ENCODE results near the gene BCORL1.
A peak's percentile ranks its signal among the peaks of the same experiment; 100 is the strongest.

BCORL1 gene

DNA sequence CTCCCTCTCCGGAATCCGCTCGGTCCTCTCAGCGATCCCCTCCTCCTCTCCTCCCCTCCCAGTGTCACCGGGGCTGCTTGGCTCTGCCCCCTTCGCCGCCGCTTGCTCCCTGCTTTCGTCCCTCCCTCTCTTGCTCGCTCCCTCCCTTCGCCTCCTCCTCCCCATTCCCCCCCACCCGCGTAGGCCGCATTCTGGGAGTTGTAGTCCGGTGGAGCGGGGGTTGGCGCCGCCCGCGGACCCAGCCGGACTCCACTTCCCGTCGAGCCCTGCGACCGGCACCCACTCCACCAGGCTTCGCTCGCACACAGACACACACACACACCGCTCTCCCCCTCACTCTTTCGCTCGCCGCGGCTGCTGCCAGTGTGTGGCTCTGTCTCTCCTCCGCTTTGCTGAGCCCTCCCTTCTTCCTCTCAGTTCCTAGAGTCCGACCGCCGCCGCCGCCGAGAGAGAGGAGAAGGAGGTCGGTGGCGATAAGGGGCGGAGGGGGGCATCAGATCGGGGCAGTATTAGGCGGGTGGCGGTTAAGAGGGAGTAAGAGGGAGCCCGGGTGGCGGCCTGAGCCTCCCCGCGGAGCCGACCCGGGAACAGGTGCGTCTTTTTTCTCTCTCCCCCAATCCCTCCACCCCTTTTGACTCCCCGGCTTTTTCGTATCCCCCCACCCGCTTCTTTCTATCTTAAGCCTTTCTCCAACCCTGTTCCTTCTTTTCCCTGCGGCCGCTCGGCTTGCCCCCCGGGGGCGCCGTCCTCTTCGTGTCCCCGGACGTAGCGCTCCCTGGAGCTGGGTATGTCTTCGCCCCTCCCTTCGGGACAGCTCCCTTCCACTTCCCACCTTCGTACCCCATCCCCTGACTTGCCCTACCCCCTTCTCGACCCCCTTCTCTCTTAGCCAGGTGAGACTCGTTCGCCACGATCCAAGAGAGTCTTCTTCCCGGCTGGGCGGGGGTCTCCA is at the start of gene BCORL1:
Gene BCORL1 (plus strand): TSS at position 336 of the 952 bp plus-strand sequence. CDS start 22,597 bp downstream, outside the sequence.
- TF ChIP-seq ZNF274 (IDR thresholded peaks at IDR 0.05; ENCODE audit: low read depth, low read length), result no peak
- peak within 1 kb of the TSS; percentile 57; the same call in 1 of the 2 replicates for H3K4me3 ChIP-seq (ENCODE audit: low read length)

- peak overlapping the region; percentile 55; the same call in 1 of the 2 replicates for H3K4me3 ChIP-seq (ENCODE audit: low read length)
- no peak for TF ChIP-seq ZNF274 (IDR thresholded peaks at IDR 0.05; ENCODE audit: low read depth, low read length)
Measured at GRCh38 chrX:129932821-129933321, 49.6 kb upstream of the BCORL1 start.

DNA sequence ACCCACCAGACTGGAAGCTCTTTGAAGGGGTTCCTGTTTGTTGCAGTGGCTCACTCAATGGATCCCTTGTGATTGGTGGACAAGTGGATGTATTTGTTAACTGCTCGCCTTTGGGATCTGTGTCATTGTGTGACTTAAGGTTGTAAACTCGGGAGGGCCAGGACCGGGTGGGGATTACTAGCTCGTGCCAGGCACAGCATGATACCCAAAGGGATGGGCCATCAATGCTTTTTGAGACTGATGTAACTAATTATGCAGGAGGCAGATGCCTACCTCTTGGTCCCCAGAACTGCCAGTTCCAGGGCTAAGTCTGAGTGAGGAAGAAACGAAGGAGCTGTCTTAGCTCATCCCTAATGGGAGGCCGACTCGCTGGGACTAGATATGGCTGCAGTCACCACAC is 48.7 kb upstream of the BCORL1 start:
- TF ChIP-seq ZNF274 (IDR thresholded peaks at IDR 0.05; ENCODE audit: low read depth, low read length), result no peak
- H3K4me3 ChIP-seq (ENCODE audit: low read length), result no peak overlapping the region

GRCh38 chrX:129934461-129934860 is 48.0 kb upstream of the BCORL1 start:
- H3K4me3 ChIP-seq (ENCODE audit: low read length), result no peak overlapping the region
- no peak for TF ChIP-seq ZNF274 (IDR thresholded peaks at IDR 0.05; ENCODE audit: low read depth, low read length)

DNA sequence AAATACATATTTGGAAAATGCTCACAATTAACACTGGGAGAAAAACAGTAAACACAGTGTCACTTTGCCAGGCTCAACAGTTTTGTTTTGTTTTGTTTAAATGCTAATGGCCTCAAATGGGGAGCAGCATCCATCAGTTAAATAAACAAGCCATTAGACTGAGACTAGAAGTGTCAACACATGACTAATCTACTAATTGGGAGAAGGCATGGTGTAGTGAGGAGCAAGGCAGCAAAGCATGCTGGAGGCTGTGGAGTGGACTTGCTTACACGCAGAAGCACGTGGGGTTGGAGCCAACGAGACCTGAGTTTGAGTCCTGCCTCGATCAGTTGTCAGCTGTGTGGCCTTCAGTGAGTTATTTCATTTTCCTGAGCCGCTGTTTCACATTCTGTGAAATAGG is 47.5 kb upstream of the BCORL1 start:
- no peak for TF ChIP-seq ZNF274 (IDR thresholded peaks at IDR 0.05; ENCODE audit: low read depth, low read length)
- no peak overlapping the region for H3K4me3 ChIP-seq (ENCODE audit: low read length)

- H3K4me3 ChIP-seq (ENCODE audit: low read length), result no peak overlapping the region
- no peak for TF ChIP-seq ZNF274 (IDR thresholded peaks at IDR 0.05; ENCODE audit: low read depth, low read length)
Measured at GRCh38 chrX:129938081-129938480, 44.4 kb upstream of the BCORL1 start.

GRCh38 chrX:129939986-129940385 is 42.4 kb upstream of the BCORL1 start:
- TF ChIP-seq ZNF274 (IDR thresholded peaks at IDR 0.05; ENCODE audit: low read depth, low read length), result no peak

DNA sequence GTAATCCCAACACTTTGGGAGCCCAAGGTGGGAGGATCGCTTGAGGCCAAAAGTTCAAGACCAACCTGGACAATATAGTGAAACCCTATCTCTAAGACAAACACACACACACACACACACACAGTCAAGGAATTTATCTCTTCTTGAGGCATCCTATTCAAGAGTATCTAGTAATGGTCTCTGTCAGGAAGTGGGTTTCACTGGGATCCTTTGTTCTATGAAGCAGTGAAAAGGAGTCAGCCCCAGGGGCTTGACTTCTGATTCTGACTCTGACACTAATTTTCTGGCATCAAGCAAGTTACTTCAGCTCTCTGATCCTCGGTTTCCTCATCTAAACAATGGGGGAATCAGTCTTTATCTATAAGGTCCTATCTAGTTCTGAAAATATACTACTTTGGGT is 41.7 kb upstream of the BCORL1 start:
- no peak for TF ChIP-seq ZNF274 (IDR thresholded peaks at IDR 0.05; ENCODE audit: low read depth, low read length)
- no peak overlapping the region for H3K4me3 ChIP-seq (ENCODE audit: low read length)

More at GRCh38 chrX:129939986-129940385, 42.4 kb upstream of the BCORL1 start:
- no peak overlapping the region for H3K4me3 ChIP-seq (ENCODE audit: low read length)

GRCh38 chrX:129945131-129945530 is 37.3 kb upstream of the BCORL1 start:
- no peak for TF ChIP-seq ZNF274 (IDR thresholded peaks at IDR 0.05; ENCODE audit: low read depth, low read length)
- H3K4me3 ChIP-seq (ENCODE audit: low read length), result no peak overlapping the region

DNA sequence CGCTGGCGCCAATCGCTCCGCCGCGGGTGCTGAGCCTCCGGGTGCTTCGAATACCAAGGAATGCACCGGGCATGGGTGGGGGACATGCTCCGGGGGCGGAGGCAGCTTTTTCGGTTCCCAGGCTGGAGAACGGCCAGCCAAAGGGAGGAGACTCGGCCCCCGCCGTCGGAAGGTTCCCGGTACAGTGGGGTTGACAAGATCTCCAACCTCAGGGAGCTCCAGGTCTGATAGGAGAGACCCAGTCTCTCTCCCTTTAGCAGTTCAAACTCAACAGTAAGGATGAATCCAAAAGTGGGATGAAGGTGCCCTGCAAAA is 29.1 kb upstream of the BCORL1 start:
- no peak for TF ChIP-seq ZNF274 (IDR thresholded peaks at IDR 0.05; ENCODE audit: low read depth, low read length)
- no peak overlapping the region; the same call in 1 of the 2 replicates for H3K4me3 ChIP-seq (ENCODE audit: low read length)

DNA sequence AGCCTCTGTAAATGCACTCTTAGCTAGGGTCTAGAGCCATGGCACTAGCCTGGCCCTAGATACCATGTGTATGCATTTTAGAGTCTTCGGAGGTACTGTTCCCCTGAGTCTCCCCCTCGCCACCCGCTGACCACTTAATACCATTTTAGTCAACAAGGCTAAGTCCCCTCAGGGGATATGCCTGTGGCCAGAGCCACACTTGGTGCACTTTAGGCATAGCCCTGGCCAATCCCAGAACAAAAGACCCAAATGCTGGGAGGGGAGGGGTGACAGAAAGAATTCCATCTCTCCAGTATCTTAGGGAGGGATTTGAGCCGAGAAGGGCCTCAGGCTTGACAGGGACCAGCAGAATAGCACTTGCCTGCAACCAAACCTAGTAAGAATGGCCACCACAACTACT is 28.6 kb upstream of the BCORL1 start:
- no peak overlapping the region for H3K4me3 ChIP-seq (ENCODE audit: low read length)
- no peak for TF ChIP-seq ZNF274 (IDR thresholded peaks at IDR 0.05; ENCODE audit: low read depth, low read length)

- TF ChIP-seq ZNF274 (IDR thresholded peaks at IDR 0.05; ENCODE audit: low read depth, low read length), result no peak
- H3K4me3 ChIP-seq (ENCODE audit: low read length), result no peak overlapping the region
Measured at GRCh38 chrX:129954804-129955203, 27.6 kb upstream of the BCORL1 start.

DNA sequence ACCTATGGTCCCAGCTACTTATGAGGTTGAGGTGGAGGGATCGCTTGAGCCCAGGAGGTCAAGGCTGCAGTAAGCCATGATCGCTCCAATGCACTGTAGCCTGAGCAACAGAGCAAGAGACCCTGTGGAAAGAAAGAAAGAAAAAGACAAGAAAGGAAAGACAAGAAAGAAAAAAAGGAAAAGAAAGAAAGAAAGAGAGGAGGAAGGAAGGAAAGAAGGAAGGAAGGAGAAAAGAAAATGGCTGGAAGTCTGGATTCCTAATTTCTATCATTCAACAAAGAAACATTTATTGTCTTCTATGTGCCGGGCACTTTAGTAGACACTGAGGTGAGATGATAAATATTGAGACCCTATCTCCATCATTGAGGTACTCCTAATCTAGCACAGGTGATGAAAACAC is 26.8 kb upstream of the BCORL1 start:
- no peak for TF ChIP-seq ZNF274 (IDR thresholded peaks at IDR 0.05; ENCODE audit: low read depth, low read length)
- H3K4me3 ChIP-seq (ENCODE audit: low read length), result no peak overlapping the region

DNA sequence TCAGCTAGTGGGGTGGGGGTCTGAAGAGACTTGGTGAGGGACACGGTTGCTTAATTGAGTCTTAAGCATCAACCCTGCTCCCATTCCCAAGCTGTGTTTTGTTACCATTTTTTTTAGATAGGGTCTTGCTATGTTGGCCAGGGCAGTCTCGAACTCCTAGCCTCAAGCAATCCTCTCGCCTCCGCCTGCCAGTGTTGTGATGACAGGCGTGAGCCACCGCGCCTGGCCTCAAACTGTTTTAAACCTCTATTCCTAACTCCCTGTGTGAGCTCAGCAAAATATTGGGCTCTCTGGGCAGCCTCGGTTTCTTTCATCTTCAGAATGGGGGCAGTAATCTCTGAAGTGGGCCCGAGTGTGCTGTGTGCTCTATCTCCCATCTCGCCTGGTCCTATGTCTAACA is 26.3 kb upstream of the BCORL1 start:
- no peak overlapping the region for H3K4me3 ChIP-seq (ENCODE audit: low read length)
- no peak for TF ChIP-seq ZNF274 (IDR thresholded peaks at IDR 0.05; ENCODE audit: low read depth, low read length)

DNA sequence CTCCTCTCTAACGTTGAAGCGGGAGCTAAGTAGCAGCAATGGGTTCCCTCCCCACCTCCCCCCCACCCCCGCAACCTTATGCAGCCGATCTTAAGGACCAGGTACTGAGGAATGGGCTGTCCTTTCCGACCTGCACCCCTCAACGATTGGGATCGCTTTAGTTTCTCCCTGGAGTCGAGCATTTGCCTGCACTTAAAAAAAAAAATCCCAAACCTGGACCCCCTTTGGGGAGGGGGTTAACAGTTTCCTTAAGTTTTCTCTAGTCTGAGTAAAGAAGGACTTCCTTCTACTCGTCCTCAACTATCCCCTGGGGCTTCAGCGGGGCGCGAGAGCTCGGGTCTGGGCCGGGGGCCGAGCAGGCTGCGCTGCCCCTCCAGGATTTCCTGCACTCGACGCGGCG is 25.7 kb upstream of the BCORL1 start:
- no peak for TF ChIP-seq ZNF274 (IDR thresholded peaks at IDR 0.05; ENCODE audit: low read depth, low read length)
- no peak overlapping the region for H3K4me3 ChIP-seq (ENCODE audit: low read length)
